ENCODE data around the gene CYTH1. TPM values are rescaled to one million over a fixed set of nuclear protein-coding genes. Genes with fewer than 3 reads are reported as not detected.
"Not testable (repeated sequence)": the region's sequence is repeated elsewhere in the genome, so short reads cannot be mapped to it uniquely, and the experiment has no call there.

CYTH1 gene
- polyA plus RNA-seq, 1 donor: 22.5 TPM

DNA sequence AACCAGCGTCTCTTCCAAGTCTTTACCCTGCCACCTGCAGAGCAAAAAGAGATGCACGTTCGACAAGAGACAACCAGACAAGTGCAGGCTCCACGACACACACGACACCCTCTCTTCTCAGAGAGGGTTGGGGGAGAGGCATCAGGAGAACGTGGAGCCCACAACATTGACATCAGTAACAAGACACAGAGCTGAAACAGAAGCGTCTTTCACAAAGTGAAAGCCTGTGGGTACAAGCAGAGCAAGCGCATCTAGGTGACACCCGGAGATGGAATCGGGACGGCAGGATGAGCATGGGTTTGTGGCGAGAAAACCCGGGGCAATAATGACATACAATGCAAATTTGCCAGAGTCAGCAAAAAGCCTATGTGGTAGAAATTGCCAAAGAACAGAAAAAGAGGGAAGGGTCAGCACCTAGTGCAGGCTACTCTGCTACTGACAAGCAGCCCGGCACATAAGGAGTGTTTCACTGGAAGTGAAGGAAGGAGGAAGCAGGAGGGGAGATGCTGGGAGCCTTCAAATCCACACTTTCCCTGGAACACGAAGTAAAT is 89.5 kb downstream of the CYTH1 start:
- no peak for DNase-seq (ENCODE audit: low read depth)

DNA sequence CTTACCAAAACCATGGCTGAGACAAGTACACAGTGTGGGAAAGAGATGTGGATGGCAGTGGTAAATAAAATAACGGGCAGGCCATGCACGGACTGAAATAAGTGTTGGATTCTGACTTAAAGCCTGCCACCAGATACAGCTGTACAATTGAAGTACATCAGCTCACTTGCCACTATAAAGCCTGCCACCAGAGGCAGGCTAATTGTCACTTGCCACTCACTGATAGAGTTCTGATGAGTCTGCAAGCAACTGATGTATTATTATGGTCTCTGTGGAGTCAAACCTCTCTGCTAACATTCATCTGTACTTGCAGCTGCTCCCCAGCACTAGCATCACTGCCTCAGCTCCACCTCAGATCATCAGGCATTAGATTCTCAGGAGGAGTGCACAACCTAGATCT is 93.0 kb downstream of the CYTH1 start:
- no peak for DNase-seq (ENCODE audit: low read depth)

- no peak for DNase-seq (ENCODE audit: low read depth)
Measured at GRCh38 chr17:78687944-78688343, 94.1 kb downstream of the CYTH1 start.

DNA sequence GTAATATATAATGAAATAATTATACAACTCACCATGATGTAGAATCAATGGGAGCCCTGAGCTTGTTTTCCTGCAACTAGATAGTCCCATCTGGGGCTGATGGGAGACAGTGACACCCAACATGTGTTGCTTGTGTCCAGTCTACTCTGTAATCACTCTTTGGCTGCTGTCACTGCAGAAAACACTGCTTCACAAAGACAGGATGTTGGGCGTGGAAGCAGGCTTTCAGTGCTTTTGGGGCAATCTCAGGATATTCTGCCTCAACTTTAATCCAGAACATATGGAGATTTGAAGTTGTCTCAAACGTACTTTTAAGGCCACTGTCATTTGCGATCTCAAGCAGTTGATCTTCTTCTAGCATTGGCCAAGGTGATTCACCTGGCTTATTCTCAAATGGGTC is 94.9 kb downstream of the CYTH1 start:
- no peak for DNase-seq (ENCODE audit: low read depth)

- DNase-seq (ENCODE audit: low read depth): no peak
Measured at GRCh38 chr17:78684026-78684425, 98.0 kb downstream of the CYTH1 start.

DNA sequence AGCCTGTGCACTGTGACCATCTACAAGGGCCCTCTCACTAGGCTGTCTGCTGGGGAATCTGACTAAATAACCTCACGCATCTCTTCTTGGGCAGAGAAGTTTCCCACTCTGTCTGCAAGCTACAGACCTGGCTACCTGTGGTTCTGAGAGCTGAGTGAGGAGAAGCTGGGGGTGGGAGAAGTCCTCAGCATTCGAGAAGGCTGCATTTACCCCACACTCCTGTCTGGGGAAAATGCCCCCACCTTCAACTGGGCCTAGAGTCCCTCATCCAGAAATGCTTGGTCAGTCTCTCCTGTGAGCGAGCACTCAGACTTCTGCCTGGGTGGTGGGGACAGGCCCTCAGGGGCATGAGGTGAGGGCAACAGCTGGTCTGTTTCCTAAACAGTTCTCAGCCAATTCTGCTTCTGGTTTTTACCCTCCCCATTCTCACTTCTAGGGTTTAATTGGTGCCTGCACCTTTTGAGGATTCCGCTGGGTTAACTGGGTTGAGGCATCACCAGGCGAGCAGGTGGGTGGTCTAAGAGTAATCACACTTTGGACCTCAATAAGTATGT is 98.6 kb downstream of the CYTH1 start:
- DNase-seq (ENCODE audit: low read depth): no peak

DNA sequence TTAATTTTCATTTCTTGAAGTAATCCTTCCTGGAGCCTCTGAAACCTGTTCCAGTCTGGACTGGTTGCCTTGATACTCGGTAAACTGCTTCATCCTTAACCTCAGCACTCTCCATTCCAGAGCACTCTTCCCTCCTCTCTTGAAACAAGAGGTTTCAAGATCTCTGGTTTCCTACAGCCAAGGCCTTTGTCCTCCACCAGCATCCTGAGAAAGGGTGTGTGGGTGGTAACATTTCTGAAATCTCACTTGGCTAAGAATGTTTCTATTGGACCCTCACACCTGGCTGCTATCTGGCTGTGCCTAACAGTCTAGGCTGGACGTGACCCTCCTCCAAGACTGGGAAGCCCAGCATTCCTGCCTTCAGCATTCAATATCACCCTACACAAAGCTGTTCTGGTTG is 99.7 kb downstream of the CYTH1 start:
- no peak for DNase-seq (ENCODE audit: low read depth)

- DNase-seq (ENCODE audit: low read depth): no peak
Measured at GRCh38 chr17:78680436-78680835, 101.6 kb downstream of the CYTH1 start.

DNA sequence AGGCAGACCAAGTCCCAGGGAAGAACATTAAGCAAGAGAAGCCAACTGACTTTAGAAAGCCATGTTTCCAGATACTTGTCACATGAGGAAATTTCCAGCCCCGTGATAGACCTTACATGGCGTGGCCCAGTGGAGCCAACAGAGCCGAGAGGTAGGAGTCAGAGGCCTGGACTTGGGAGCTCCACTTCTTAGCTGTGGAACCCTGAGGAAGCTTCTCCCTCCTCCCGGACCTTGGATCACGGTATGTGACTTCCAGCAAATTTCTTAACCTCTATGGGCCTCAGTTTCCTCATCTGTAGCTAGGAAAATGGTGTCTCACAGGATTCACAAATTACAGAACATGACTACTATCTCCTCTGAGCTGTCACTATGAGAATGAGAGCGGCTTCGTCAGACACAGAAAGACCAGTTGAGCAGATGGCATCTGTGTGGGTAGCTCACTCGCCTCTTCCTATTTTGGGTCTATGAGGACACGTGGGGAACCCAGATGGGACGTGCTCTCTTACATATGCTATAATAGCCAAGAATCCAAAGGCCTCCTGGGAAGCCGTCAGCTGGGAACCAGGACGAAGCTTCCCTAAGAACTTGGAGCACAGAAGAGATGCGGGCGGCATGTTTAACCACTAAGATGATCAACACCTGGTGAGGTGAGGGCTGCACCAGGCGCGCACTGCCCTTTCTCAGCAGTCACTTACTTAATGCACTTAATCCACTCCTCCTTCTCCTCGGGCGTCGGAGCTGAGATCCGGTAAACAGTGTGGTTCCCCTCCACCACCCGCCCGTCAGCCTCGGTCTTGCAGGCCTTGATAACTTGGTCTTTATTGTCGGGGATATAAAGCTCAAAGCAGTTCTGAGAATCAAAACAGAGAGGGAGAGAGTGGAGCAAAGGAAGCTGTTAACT is 102.3 kb downstream of the CYTH1 start:
- DNase-seq (ENCODE audit: low read depth): no peak

DNA sequence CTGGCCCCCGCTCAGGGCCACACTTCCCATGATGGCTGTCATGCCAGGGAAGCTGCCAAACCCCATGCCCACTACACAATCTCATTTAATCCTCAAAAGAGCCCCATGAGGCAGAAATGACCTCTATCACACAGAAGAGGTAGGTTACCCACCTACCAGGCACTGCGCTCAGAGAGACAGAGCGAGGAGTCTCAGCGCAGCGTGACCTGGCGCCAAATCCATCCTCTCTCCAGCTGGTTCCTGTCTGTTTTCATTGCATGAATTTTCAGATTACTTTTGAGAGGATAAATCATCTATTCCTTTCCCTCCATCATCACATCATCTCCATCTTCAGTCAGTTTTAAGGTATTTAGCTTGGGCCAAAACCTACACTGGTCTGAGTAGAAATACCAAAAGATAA is 103.4 kb downstream of the CYTH1 start:
- DNase-seq (ENCODE audit: low read depth): no peak

DNA sequence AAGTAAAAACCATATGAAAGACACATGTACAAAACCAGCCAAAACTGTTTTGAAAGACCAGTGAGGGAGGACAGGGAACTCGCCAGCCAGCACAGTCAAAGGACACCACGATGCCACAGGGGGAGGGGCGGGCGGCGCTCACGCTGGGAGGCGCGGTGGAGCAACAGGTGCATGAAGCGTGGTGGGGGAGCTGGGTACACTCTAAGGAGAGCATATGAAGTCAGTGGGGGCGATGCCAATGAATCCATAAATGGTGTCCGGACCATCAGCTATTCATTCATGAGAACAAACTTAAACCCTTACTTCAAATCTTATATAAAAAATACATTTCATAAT is 103.9 kb downstream of the CYTH1 start:
- no peak for DNase-seq (ENCODE audit: low read depth)

GRCh38 chr17:78677303-78678221 is 104.5 kb downstream of the CYTH1 start:
- DNase-seq (ENCODE audit: low read depth): no peak

DNA sequence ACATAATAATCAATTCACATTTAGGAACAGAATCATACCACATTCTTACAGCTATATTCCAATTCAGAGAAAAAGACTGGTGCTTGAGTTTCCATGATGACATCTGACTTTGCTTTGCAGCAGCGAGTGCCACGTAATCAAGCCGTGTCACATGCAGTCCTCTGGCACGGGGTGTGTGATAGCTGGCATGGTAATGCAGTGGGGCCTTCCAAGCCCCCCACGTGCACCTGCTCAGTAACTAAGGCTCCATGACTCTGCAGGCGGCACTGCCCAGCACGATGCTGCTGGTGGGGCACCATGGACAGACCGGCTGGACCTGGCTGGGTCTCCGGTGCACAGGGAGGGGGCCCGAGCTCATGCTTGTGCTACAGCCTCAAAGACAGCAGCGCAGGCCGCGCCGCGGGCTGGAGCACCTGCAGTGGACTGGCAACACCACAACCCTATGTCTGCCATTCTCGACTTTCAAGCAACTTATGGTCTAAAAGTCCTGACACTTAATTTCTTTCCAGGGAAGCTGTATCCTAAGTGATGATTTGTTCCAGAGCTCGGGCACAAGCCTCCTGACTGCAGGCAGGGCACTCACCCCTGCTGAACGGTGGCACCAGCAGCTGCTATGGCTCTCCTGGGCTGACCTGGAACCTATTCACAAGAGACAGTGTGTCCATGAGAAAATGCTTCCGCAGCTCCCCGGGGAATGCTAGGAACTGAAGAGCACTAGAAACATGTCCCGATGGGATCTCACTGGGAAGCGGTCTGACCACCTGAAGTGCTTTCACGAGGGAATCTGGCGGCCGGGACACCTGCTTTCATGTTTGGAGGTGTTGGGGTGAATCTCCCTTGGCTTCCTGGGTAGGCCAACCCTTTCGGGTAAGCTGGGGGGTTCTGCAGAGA is 105.4 kb downstream of the CYTH1 start:
- no peak for DNase-seq (ENCODE audit: low read depth)

DNA sequence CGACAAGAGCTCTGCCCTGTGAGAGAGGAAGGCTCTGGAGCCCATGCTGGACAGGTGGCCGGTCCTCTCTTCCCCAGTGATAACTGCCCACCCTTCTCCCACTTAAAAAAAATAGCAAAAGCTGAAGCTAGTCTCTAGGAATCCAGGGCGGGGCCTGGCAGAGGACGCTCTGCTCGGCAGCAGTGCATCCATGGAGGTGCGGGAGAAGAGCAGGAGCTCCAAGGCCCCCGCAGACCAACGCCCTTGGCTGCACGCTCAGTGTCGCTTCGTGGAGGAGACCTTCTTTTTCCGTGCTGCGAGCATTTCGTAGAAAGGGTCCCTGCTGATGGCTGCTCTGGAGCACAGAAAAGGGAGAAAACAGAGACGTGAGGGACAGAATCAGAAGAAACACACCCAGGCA is 106.2 kb downstream of the CYTH1 start:
- no peak for DNase-seq (ENCODE audit: low read depth)

GRCh38 chr17:78675316-78675616 is 106.8 kb downstream of the CYTH1 start:
- no peak for DNase-seq (ENCODE audit: low read depth)

DNA sequence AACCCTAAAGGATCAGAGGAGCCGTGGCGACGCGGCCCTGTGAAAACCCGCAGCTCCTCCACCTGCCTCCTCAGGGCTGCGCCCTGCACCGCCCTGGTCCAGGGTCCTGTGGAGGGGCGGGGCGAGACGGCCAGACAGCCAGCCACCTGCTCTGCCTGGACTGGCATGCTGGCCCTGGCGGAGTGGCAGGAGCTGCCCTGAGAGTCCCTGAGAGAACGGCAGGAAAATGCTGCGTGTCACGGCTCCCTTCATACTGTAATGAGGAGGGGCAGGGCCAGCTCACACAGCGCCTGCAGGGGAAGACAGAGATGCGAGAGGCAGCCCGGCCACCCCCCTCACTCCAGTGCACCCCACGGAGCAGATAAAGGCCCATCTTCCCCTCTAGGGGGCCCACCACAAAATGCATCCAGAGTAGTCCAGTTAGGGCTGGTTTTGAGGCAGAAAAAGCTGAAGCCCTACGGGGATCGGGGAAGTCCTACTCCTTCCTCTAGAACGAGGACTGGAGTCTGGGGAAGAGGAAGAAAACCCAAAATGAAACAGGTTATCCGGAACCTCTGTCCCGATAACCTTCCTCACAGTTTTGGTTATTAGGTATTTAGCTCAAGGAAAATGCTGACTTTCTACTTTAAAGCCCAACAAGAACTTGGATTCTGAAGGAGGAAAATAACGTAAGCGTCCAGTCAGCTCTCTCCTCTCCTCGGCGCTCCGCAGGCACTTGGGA is 107.3 kb downstream of the CYTH1 start:
- DNase-seq (ENCODE audit: low read depth): no peak

GRCh38 chr17:78674156-78674555 is 107.9 kb downstream of the CYTH1 start:
- DNase-seq (ENCODE audit: low read depth): no peak

- DNase-seq (ENCODE audit: low read depth): no peak
Measured at GRCh38 chr17:78673395-78673794, 108.7 kb downstream of the CYTH1 start.

DNA sequence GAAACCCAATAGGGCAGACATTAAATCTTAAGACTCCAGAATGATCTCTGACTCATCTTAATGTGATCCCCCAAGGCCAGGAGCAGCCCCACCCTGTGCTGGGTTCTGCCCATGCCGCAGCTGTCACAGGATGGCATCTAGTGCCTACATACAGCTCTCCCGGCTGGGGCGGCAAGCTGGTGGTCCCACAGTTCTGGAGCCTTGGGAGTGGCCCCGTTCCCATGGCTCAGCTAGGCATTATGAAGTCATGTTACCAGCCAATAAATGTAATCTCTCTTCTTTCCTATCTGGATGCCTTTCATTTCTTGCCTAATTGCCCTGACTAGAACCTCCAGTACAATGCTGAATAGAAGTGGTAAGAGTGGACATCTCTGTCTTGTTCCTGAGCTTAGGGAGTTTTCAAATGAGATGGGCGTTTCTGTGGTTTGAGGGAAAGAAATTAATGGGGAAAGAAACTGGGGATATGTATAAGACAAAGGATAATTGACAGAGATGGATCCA is 109.2 kb downstream of the CYTH1 start:
- no peak for DNase-seq (ENCODE audit: low read depth)

DNA sequence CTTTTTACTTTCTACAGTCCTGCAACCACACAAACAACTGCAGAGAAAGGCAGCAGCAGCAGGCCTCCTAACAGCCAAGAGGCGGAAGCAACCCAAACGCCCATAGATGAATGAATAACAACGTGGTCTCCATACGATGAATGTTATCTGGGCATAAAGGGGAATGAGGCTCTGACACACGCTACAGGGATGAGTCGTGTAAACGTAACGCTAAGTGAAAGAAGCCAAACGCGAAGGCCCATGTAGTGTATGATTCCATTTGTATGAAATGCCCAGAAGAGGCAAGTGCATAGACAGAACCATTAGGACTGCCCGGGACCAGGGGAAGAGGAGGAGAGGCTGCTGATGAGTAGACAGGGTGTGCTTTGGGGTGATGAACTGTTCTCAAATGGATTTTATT is 110.1 kb downstream of the CYTH1 start:
- no peak for DNase-seq (ENCODE audit: low read depth)

DNA sequence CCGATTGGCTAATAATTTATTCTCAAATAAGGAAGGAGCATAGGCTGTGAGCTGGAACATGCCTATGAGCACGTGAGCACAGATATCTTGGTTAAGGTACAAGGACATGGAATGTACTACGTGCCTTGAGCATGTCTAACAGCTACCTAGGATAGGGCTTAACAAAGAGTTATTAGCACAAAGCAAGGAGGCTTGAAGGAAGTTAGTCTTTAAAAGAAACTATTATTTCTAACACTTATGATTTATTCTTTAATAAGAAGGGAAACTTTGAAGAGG is 110.4 kb downstream of the CYTH1 start:
- DNase-seq (ENCODE audit: low read depth): not testable (repeated sequence)
